Astrocyte (in vitro differentiated cells and primary cell): ENCODE data around the gene COL9A1.
A peak's percentile ranks its signal among the peaks of the same experiment; 100 is the strongest.

Experiments
- CTCF ChIP-seq: IDR thresholded peaks from 2 replicates; pipeline ENCODE4 v1.5.1; 2011; ENCODE audit warnings: low read depth, mild to moderate bottlenecking, inconsistent platforms, low read length, moderate library complexity; ENCODE audit not compliant: insufficient read depth
- EZH2 ChIP-seq: IDR thresholded peaks from 2 replicates; pipeline ENCODE4 v1.6.1; 2012; ENCODE audit warnings: mild to moderate bottlenecking, low read length, inconsistent platforms; ENCODE audit not compliant: insufficient read depth

GRCh38 chr6:70210462-70210861 is 92.4 kb downstream of the COL9A1 start:
- peak; percentile 24 for TF ChIP-seq CTCF
- TF ChIP-seq EZH2 = no peak
